WTC11 (cell line): ENCODE results near the gene ADGRL3. TPM values are rescaled to one million over a fixed set of nuclear protein-coding genes. Genes with fewer than 3 reads are reported as not detected.

ENCODE experiments used
- ATAC-seq: fragments of 200-7000 bp; cut with Tn5 transposase; 2 replicates; pipeline ENCODE4 v1.10.0; 2021; ENCODE audit warnings: mild to moderate bottlenecking, moderate library complexity
- CTCF ChIA-PET: fragments of 300-600 bp; sonication (Branson Sonifier 250); formaldehyde crosslinking; loops from one replicate; lab custom pipeline; 2021; ENCODE audit warnings: antibody characterized with exemption; lab: Charles Lee
- POLR2A ChIA-PET: fragments of 350-600 bp; sonication (Branson Sonifier 250); formaldehyde crosslinking; loops from one replicate; lab custom pipeline; 2021; ENCODE audit warnings: antibody characterized with exemption; lab: Charles Lee
- DNase-seq: peaks from one replicate; pipeline ENCODE4 v3.0.0; 2021; ENCODE audit warnings: low spot score
- H3K27ac Mint-ChIP-seq: 2 replicates; pipeline ENCODE4 v1.8.0; 2021; ENCODE audit warnings: mixed read lengths
- H3K27me3 Mint-ChIP-seq: 2 replicates; pipeline ENCODE4 v1.8.0; 2021; ENCODE audit warnings: low read depth, mild to moderate bottlenecking, moderate library complexity, mixed read lengths
- H3K36me3 Mint-ChIP-seq: 2 replicates; pipeline ENCODE4 v1.8.0; 2021; ENCODE audit warnings: mixed read lengths
- H3K4me1 Mint-ChIP-seq: 2 replicates; pipeline ENCODE4 v1.8.0; 2022; ENCODE audit warnings: mixed read lengths
- H3K4me3 Mint-ChIP-seq: 2 replicates; pipeline ENCODE4 v1.8.0; 2021; ENCODE audit warnings: mild to moderate bottlenecking, moderate library complexity, mixed read lengths
- H3K9me3 Mint-ChIP-seq: 2 replicates; pipeline ENCODE4 v1.8.0; 2021; ENCODE audit warnings: mixed read lengths
- CREM ChIP-seq: sonication (generic); formaldehyde crosslinking; IDR thresholded peaks from 2 replicates; pipeline ENCODE4 v1.8.1; 2022; ENCODE audit warnings: mild to moderate bottlenecking, missing genetic modification reagents, moderate library complexity
- CTCF ChIP-seq: fragments of 200-600 bp; IDR thresholded peaks from 2 replicates; pipeline ENCODE4 v1.8.0; 2022; ENCODE audit warnings: antibody characterized with exemption
- E2F1 ChIP-seq: sonication (generic); formaldehyde crosslinking; IDR thresholded peaks from 2 replicates; pipeline ENCODE4 v1.8.0; 2022; ENCODE audit warnings: mild to moderate bottlenecking, missing genetic modification reagents
- ESRRA ChIP-seq: sonication (generic); formaldehyde crosslinking; IDR thresholded peaks from 2 replicates; pipeline ENCODE4 v1.8.1; 2022; ENCODE audit warnings: mild to moderate bottlenecking, missing genetic modification reagents, borderline replicate concordance
- GABPB1 ChIP-seq: sonication (generic); formaldehyde crosslinking; IDR thresholded peaks from 2 replicates; pipeline ENCODE4 v1.8.1; 2023; ENCODE audit warnings: mild to moderate bottlenecking, missing genetic modification reagents
- GTF2I ChIP-seq: fragments of 250-450 bp; sonication (Bioruptor Pico); conservative IDR thresholded peaks from 2 replicates; pipeline ENCODE4 v1.4.0; 2021; ENCODE audit warnings: mild to moderate bottlenecking
- IRF2 ChIP-seq: sonication (generic); formaldehyde crosslinking; IDR thresholded peaks from 2 replicates; pipeline ENCODE4 v1.8.0; 2022; ENCODE audit warnings: low read depth, missing genetic modification reagents, borderline replicate concordance
- NFATC4 ChIP-seq: fragments of 250-450 bp; sonication (Bioruptor Pico); IDR thresholded peaks from 2 replicates; pipeline ENCODE4 v1.9.0; 2021; ENCODE audit warnings: mild to moderate bottlenecking
- NFYB ChIP-seq: sonication (generic); formaldehyde crosslinking; conservative IDR thresholded peaks from 2 replicates; pipeline ENCODE4 v1.8.0; 2022; ENCODE audit warnings: low read depth, missing genetic modification reagents
- OVOL2 ChIP-seq: fragments of 250-450 bp; sonication (Bioruptor Pico); IDR thresholded peaks from 2 replicates; pipeline ENCODE4 v1.9.0; 2021; ENCODE audit warnings: mild to moderate bottlenecking, borderline replicate concordance
- USF1 ChIP-seq: sonication (generic); formaldehyde crosslinking; IDR thresholded peaks from 2 replicates; pipeline ENCODE4 v1.8.0; 2022; ENCODE audit warnings: mild to moderate bottlenecking, missing genetic modification reagents
- ZBTB21 ChIP-seq: sonication (generic); formaldehyde crosslinking; IDR thresholded peaks from 2 replicates; pipeline ENCODE4 v1.8.1; 2023; ENCODE audit warnings: mild to moderate bottlenecking, missing genetic modification reagents, borderline replicate concordance
- ZBTB43 ChIP-seq: sonication (generic); formaldehyde crosslinking; IDR thresholded peaks from 2 replicates; pipeline ENCODE4 v1.8.1; 2023; ENCODE audit warnings: mild to moderate bottlenecking, missing genetic modification reagents
- ZNF232 ChIP-seq: sonication (generic); formaldehyde crosslinking; IDR thresholded peaks from 2 replicates; pipeline ENCODE4 v1.8.0; 2022; ENCODE audit warnings: mild to moderate bottlenecking, missing genetic modification reagents
- ZNF317 ChIP-seq: sonication (generic); formaldehyde crosslinking; IDR thresholded peaks from 2 replicates; pipeline ENCODE4 v1.8.1; 2023; ENCODE audit warnings: low read depth, mild to moderate bottlenecking, moderate library complexity, missing genetic modification reagents, borderline replicate concordance
- ZNF425 ChIP-seq: fragments of 250-450 bp; sonication (Bioruptor Pico); conservative IDR thresholded peaks from 2 replicates; pipeline ENCODE4 v1.9.0; 2021; ENCODE audit warnings: mild to moderate bottlenecking
- ZNF671 ChIP-seq: fragments of 250-450 bp; sonication (Bioruptor Pico); IDR thresholded peaks from 2 replicates; pipeline ENCODE4 v1.8.0; 2021; ENCODE audit warnings: mild to moderate bottlenecking
- total RNA-seq: library from RNA; stranded (reverse); gene quantifications from 3 replicates; pipeline ENCODE4 v1.2.3, GENCODE V29; 2021
- TF ChIP-seq, protein P1 (sequence below): sonication (generic); formaldehyde crosslinking; IDR thresholded peaks from 2 replicates; pipeline ENCODE4 v1.8.0; 2022; ENCODE audit warnings: missing genetic modification reagents
- TF ChIP-seq, protein P2 (sequence below): sonication (generic); formaldehyde crosslinking; IDR thresholded peaks from 2 replicates; pipeline ENCODE4 v1.8.1; 2022; ENCODE audit warnings: low read depth, mild to moderate bottlenecking, moderate library complexity, missing genetic modification reagents, borderline replicate concordance
- TF ChIP-seq, protein P3 (sequence below): sonication (generic); formaldehyde crosslinking; IDR thresholded peaks from 2 replicates; pipeline ENCODE4 v1.8.1; 2022; ENCODE audit warnings: missing genetic modification reagents, borderline replicate concordance

The ADGRL3 gene
- total RNA-seq, 1 experiment from 2014 or later: 8.7 TPM

DNA sequence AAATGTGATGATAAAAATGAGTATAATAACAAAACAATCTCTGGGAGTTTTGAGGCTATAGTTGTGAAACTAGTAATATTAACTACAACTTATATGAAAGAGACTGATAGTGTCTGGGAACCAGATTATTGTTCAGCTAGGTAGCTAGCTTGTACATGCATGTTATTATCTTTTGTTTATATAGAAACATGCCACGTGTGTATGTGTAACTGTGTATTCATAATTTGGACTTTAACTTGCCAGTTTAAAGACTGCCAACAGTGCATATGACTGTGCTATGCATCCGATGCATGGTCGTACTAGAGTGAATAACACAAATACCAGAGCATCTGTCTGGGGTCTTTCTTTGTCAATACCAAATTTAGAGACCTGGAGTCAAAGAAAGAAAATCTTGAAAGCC is 92.2 kb downstream of the ADGRL3 start (continued):
- TF ChIP-seq CTCF: no peak
- TF ChIP-seq, protein P1, sequence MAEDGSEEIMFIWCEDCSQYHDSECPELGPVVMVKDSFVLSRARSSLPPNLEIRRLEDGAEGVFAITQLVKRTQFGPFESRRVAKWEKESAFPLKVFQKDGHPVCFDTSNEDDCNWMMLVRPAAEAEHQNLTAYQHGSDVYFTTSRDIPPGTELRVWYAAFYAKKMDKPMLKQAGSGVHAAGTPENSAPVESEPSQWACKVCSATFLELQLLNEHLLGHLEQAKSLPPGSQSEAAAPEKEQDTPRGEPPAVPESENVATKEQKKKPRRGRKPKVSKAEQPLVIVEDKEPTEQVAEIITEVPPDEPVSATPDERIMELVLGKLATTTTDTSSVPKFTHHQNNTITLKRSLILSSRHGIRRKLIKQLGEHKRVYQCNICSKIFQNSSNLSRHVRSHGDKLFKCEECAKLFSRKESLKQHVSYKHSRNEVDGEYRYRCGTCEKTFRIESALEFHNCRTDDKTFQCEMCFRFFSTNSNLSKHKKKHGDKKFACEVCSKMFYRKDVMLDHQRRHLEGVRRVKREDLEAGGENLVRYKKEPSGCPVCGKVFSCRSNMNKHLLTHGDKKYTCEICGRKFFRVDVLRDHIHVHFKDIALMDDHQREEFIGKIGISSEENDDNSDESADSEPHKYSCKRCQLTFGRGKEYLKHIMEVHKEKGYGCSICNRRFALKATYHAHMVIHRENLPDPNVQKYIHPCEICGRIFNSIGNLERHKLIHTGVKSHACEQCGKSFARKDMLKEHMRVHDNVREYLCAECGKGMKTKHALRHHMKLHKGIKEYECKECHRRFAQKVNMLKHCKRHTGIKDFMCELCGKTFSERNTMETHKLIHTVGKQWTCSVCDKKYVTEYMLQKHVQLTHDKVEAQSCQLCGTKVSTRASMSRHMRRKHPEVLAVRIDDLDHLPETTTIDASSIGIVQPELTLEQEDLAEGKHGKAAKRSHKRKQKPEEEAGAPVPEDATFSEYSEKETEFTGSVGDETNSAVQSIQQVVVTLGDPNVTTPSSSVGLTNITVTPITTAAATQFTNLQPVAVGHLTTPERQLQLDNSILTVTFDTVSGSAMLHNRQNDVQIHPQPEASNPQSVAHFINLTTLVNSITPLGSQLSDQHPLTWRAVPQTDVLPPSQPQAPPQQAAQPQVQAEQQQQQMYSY: no peak
- TF ChIP-seq GABPB1 (CRISPR knock-in tag): no peak
- no peak for TF ChIP-seq ZBTB21
- no peak for TF ChIP-seq IRF2

GRCh38 chr4:61293707-61294400 is 93.7 kb downstream of the ADGRL3 start:
- Mint-ChIP-seq H3K4me1 (peaks cover 35% of the 10 kb centered on the region), H3K4me3 (no peak overlapping the region), H3K27ac (no peak overlapping the region), H3K9me3 (no peaks in the 10 kb centered on the region), H3K27me3 (no peaks in the 10 kb centered on the region), H3K36me3 (no peaks in the 10 kb centered on the region)
- DNase-seq: no peak
- CTCF ChIA-PET: no interaction called here
- POLR2A ChIA-PET: no interaction called here
- ATAC-seq: 0 out of 2 replicates have a peak, but pooled peaks have one; percentile 25
- no peak for TF ChIP-seq OVOL2 (CRISPR knock-in tag)
- TF ChIP-seq ZNF425: no peak
- TF ChIP-seq USF1 (CRISPR knock-in tag): no peak
- no peak for TF ChIP-seq ZNF232 (CRISPR knock-in tag)
- no peak for TF ChIP-seq NFATC4 (CRISPR knock-in tag)
- TF ChIP-seq, protein P2, sequence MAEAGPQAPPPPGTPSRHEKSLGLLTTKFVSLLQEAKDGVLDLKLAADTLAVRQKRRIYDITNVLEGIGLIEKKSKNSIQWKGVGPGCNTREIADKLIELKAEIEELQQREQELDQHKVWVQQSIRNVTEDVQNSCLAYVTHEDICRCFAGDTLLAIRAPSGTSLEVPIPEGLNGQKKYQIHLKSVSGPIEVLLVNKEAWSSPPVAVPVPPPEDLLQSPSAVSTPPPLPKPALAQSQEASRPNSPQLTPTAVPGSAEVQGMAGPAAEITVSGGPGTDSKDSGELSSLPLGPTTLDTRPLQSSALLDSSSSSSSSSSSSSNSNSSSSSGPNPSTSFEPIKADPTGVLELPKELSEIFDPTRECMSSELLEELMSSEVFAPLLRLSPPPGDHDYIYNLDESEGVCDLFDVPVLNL: no peak
- no peak for TF ChIP-seq ZNF317 (CRISPR knock-in tag)
- TF ChIP-seq GTF2I (CRISPR knock-in tag): no peak
- no peak for TF ChIP-seq ZNF671 (CRISPR knock-in tag)
- no peak for TF ChIP-seq ZBTB43 (CRISPR knock-in tag)
- no peak for TF ChIP-seq E2F1 (CRISPR knock-in tag)
- no peak for TF ChIP-seq ESRRA (CRISPR knock-in tag)
- TF ChIP-seq, protein P3, sequence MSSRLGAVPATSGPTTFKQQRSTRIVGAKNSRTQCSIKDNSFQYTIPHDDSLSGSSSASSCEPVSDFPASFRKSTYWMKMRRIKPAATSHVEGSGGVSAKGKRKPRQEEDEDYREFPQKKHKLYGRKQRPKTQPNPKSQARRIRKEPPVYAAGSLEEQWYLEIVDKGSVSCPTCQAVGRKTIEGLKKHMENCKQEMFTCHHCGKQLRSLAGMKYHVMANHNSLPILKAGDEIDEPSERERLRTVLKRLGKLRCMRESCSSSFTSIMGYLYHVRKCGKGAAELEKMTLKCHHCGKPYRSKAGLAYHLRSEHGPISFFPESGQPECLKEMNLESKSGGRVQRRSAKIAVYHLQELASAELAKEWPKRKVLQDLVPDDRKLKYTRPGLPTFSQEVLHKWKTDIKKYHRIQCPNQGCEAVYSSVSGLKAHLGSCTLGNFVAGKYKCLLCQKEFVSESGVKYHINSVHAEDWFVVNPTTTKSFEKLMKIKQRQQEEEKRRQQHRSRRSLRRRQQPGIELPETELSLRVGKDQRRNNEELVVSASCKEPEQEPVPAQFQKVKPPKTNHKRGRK (CRISPR knock-in tag): no peak
- TF ChIP-seq CREM (CRISPR knock-in tag): no peak
- no peak for TF ChIP-seq NFYB (CRISPR knock-in tag)
